GM21381 (cell line): ENCODE measurements around the gene DERL3.

Experiments
- ATAC-seq: cut with Tn5 transposase; IDR thresholded peaks from one replicate; pipeline ENCODE4 v1.9.1; 2021; ENCODE audit warnings: mild to moderate bottlenecking, moderate library complexity; ENCODE audit not compliant: unreplicated experiment

DERL3 gene

GRCh38 chr22:23847991-23848864, 9.4 kb upstream of the DERL3 start:
- ATAC-seq = no peak

GRCh38 chr22:23847310-23847920, 8.6 kb upstream of the DERL3 start:
- no peak for ATAC-seq

GRCh38 chr22:23846081-23846469, 7.3 kb upstream of the DERL3 start:
- no peak for ATAC-seq

DNA sequence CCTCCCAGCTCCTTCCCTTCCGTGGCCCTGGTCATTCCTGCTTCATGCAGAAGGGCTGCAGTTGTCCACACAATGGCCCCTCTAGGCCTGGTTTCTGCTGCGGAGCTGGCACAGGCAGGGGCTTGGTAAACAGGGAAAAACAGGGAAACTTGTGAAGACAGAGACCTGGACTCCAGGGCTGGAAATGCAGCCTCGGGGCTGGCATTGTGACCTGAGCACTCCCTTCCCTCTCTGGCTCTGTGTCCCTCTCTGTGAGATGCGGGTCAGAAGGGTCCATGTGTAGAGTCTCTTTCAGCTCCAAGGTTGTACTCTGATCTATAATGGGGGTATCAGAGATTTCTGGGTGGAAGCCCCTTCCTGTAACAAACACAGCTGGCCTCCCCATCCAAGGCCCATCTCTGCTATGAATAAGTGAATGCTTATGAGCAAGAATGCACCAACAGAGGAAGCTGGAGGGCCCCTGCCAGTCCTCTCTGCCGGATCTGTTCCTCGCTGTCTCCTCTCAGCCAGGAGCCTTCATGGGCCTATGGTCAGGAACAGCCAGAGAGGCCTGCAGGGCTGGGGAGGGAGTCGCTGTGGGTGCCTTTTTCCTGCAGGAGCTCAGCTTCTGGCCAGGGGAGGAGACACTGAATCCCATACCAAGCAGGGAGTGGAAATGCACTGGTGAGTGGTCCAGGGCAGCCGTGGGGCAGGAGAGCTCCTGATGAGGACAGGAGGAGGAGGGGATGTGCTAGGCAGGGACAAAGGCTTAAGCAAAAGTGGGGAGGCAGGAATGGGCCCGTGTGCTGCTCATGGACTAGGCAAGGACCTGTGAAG, 6.7 kb upstream of the DERL3 start:
- ATAC-seq = no peak

- no peak for ATAC-seq
Measured at GRCh38 chr22:23844739-23845202, 6.0 kb upstream of the DERL3 start.

- no peak for ATAC-seq
Measured at GRCh38 chr22:23842599-23842998, 3.8 kb upstream of the DERL3 start.

- ATAC-seq = no peak
Measured at GRCh38 chr22:23841736-23842445, 3.1 kb upstream of the DERL3 start.

GRCh38 chr22:23841292-23841691, 2.5 kb upstream of the DERL3 start:
- no peak for ATAC-seq

DNA sequence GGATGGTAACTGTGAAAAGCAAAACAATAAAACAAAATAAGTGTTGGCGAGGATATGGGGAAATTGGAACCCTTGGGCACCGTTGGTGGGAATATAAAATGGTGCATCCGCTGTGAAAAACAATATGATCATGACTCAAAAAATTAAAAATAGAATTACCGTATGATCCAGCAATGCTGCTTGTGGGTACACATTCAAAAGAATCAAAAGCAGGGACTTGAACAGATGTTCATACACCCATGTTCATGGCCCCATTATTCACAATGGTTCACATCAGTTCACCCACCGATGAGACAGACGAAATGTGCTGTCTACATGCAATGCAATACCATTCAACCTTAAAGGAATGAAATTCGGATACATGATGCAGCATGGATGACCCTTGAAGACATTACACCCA, 1.2 kb upstream of the DERL3 start:
- ATAC-seq = no peak

DNA sequence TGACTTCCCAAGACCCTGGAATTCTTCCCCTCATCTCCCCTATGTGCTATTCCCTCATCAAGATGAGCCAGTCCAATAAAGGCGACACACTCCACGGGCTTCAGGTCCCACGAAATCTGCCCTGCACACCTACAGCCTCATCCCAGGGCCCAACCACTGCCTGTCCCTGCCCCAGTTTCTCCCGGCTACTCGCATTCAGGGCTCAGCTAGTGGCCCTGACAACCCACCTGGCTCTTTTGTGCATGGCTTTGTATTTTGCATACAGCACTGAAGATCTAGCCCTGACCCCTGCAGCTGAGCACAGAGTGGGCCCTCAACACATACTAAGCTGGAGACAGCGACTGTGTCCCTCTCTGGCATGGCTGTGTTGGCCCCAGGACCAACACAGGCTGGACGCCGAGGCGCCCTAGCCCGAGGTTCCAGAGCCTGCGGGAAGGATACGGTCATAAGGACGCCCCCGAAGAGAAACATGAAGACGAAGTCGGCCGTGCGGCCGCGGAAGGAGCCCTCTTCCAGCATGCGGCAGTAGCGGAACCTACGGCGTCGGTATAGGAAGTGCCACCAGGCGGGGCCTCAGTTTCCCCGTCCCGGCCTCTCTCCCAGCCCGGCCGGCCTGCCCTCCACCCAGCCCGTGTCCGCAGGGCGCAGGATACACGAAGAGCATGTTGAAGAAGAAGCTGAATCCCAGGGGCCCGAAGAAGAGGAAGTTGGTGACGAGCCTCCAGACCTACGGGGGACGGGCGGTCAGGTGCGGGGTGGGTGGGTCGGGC, 710 bp downstream of the DERL3 start:
- peak; percentile 3 for ATAC-seq

DNA sequence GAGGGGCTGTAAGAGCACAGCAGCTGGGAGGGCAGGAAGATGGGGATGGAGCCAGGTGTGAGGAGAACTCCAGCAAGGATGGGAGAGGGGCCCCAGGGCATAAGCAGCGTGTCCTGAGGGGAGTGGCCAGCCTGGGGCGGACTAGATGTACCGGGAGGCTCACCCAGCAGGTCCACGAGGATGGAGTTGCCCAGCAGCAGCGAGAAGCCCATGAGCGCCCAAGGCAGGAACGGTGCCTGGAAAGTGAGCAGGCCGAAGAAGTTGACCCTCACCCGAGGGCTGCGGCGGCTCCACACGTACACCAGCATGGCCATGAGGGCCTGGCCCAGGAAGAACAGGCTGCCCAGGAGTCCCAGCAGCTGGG, 1.3 kb downstream of the DERL3 start:
- ATAC-seq = no peak

GRCh38 chr22:23836692-23837495, 1.9 kb downstream of the DERL3 start:
- no peak for ATAC-seq

DNA sequence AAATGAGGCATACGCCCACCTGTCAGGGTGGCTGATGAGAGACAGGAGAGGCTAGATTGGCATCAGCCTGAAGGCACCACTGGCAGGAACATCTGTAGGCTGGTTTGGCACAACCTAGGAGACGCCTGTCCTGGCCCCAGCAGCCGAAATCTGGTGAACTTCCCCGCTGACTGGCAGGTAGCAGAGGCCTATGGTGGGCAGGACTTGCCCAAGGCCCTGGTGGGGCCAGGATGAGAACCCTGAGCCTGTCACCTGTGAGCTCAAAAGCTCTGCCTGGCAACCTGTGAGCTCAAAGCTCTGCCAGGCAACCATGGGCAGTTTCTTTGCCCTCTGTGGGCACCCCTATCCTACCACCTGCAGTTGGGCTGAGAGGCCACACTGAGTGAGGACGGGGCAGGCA, 2.5 kb downstream of the DERL3 start:
- no peak for ATAC-seq

DNA sequence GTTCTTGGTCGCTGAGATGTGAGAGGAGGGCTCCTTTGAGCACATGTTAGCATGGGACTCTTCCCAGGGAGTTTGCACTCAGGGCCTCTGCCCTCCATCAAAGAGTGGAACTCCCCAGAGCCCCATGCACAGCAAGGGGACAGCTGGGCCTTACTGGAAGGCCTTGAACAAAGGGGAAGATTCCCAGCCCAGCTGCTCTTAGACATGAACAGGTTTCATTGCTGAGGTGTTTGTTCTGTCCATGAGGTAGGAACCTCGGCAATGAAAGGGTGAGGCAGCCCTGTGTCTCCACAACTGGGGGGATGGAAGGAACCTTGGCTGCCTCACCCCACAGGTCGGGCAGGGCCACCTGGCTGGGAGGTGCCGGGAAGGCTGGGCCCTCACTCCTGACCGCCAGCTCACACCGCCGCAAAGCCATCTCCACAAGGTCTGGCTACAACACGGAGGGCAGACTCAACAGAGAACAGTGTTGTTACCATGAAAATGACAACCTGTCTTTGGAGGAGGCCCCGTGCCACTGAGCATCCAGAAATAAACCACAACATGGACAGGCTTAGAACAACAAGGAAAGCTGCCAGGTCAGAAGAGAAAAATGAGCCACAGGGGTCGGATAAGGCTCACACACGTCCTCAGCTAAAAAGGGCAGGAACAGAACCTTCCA, 3.2 kb downstream of the DERL3 start:
- ATAC-seq = no peak

GRCh38 chr22:23834793-23835483, 3.9 kb downstream of the DERL3 start:
- no peak for ATAC-seq

- ATAC-seq = no peak
Measured at GRCh38 chr22:23834406-23834792, 4.4 kb downstream of the DERL3 start.

- no peak for ATAC-seq
Measured at GRCh38 chr22:23833911-23834317, 4.9 kb downstream of the DERL3 start.

GRCh38 chr22:23833017-23833751, 5.6 kb downstream of the DERL3 start:
- ATAC-seq = no peak
